ENCODE data around the gene PAPPA2. TPM values are rescaled to one million over a fixed set of nuclear protein-coding genes. Genes with fewer than 3 reads are reported as not detected.

PAPPA2 gene
- total RNA-seq, 3 donors from 2014 or later: 1.2 to 3.9 (median 2.6) TPM

- no peak overlapping the region for H3K27ac ChIP-seq
- TF ChIP-seq POLR2A (IDR thresholded peaks at IDR 0.05): no peak
- TF ChIP-seq CTCF (IDR thresholded peaks at IDR 0.05): no peak
- no peak for TF ChIP-seq POLR2AphosphoS5 (IDR thresholded peaks at IDR 0.05)
- no peak overlapping the region for H3K4me3 ChIP-seq
- no peaks in the 10 kb centered on the region for H3K9me3 ChIP-seq
- no peaks in the 10 kb centered on the region for H3K36me3 ChIP-seq
- intact Hi-C loops (cut with DNase I; ENCODE audit: low total_unique reads): loop anchor here (5.0 kb wide), 1 partner anchor 1405 kb away; no protein-coding TSS in a partner anchor
- no peak for DNase-seq (ENCODE audit: low spot score in 2 of 2)
- H3K4me1 ChIP-seq: no peaks in the 10 kb centered on the region
- H3K27me3 ChIP-seq: peaks cover 0 to 40% of the 10 kb centered on the region in 2 donors
These were observed 89.4 kb downstream of the PAPPA2 start for GRCh38 chr1:176552217-176552991.

GRCh38 chr1:176552999-176553398 lies 90.0 kb downstream of the PAPPA2 start:
- intact Hi-C loops (cut with DNase I; ENCODE audit: low total_unique reads): loop anchor here (5.0 kb wide), 1 partner anchor 1406 kb away; no protein-coding TSS in a partner anchor
- H3K4me1 ChIP-seq: no peaks in the 10 kb centered on the region
- H3K4me3 ChIP-seq: no peak overlapping the region
- no peaks in the 10 kb centered on the region for H3K36me3 ChIP-seq
- H3K27ac ChIP-seq: no peak overlapping the region
- no peak for DNase-seq (ENCODE audit: low spot score in 2 of 2)
- H3K9me3 ChIP-seq: no peaks in the 10 kb centered on the region
- H3K27me3 ChIP-seq: peaks cover 0 to 40% of the 10 kb centered on the region in 2 donors
- TF ChIP-seq POLR2A (IDR thresholded peaks at IDR 0.05): no peak
- TF ChIP-seq CTCF (IDR thresholded peaks at IDR 0.05): no peak
- no peak for TF ChIP-seq POLR2AphosphoS5 (IDR thresholded peaks at IDR 0.05)

DNA sequence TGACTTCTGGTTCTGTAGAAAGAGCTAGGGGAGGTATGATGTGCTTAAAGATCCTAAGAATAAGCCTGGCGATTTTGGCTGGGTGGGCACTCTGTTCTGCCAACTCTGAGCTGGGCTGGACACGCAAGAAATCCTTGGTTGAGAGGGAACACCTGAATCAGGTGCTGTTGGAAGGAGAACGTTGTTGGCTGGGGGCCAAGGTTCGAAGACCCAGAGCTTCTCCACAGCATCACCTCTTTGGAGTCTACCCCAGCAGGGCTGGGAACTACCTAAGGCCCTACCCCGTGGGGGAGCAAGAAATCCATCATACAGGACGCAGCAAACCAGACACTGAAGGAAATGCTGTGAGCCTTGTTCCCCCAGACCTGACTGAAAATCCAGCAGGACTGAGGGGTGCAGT lies 93.3 kb downstream of the PAPPA2 start:
- intact Hi-C loops (cut with DNase I; ENCODE audit: low total_unique reads): no loop called here
- Histone ChIP-seq H3K9me3 (no peaks in the 10 kb centered on the region), H3K4me3 (no peak overlapping the region), H3K27me3 (peaks cover 0 to 31% of the 10 kb centered on the region in 2 donors), H3K4me1 (no peaks in the 10 kb centered on the region), H3K27ac (no peak overlapping the region), H3K36me3 (no peaks in the 10 kb centered on the region)
- TF ChIP-seq CTCF (IDR thresholded peaks at IDR 0.05): no peak
- TF ChIP-seq POLR2AphosphoS5 (IDR thresholded peaks at IDR 0.05): no peak
- TF ChIP-seq POLR2A (IDR thresholded peaks at IDR 0.05): no peak
- no peak for DNase-seq (ENCODE audit: low spot score in 2 of 2)

GRCh38 chr1:176557543-176558258 lies 94.7 kb downstream of the PAPPA2 start:
- Histone ChIP-seq H3K36me3 (no peaks in the 10 kb centered on the region), H3K9me3 (no peaks in the 10 kb centered on the region), H3K27ac (no peak overlapping the region), H3K27me3 (peaks cover 0 to 18% of the 10 kb centered on the region in 2 donors), H3K4me3 (no peak overlapping the region), H3K4me1 (no peaks in the 10 kb centered on the region)
- DNase-seq (ENCODE audit: low spot score in 2 of 2): no peak
- intact Hi-C loops (cut with DNase I; ENCODE audit: low total_unique reads): no loop called here
- TF ChIP-seq CTCF (IDR thresholded peaks at IDR 0.05) (no peak), POLR2A (IDR thresholded peaks at IDR 0.05) (no peak), POLR2AphosphoS5 (IDR thresholded peaks at IDR 0.05) (no peak)

DNA sequence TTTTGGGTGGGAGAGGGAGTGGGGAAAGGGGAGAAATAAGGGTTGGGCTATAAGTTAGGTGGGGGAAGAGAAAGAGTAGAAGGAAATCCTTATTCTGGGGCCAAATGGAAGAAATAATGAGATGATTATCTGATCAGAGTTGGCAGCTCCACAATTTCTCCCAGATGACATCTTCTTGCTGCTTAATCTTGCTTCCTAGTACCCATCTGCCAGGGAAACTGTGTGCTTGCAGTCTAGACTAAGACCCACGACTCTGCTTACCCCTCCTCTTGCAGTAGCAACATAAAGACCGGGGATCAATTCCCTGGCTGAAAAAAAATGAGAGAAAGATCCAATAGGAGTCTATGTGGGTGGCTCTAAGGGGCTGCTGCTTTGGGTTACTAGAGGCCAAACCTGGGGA lies 95.6 kb downstream of the PAPPA2 start:
- intact Hi-C loops (cut with DNase I; ENCODE audit: low total_unique reads): no loop called here
- TF ChIP-seq CTCF (IDR thresholded peaks at IDR 0.05): no peak
- no peak for TF ChIP-seq POLR2A (IDR thresholded peaks at IDR 0.05)
- TF ChIP-seq POLR2AphosphoS5 (IDR thresholded peaks at IDR 0.05): no peak
- peaks cover 0 to 16% of the 10 kb centered on the region in 2 donors for H3K27me3 ChIP-seq

More for the DNA sequence above, 95.6 kb downstream of the PAPPA2 start:
- no peaks in the 10 kb centered on the region for H3K9me3 ChIP-seq
- H3K4me3 ChIP-seq: no peak overlapping the region
- H3K4me1 ChIP-seq: no peaks in the 10 kb centered on the region
- no peaks in the 10 kb centered on the region for H3K36me3 ChIP-seq
- no peak overlapping the region for H3K27ac ChIP-seq
- DNase-seq (ENCODE audit: low spot score in 2 of 2): no peak

Data from breast epithelium (tissue), 4 donors.